Measurements from ENCODE around the gene HEXD. TPM values are rescaled to one million over a fixed set of nuclear protein-coding genes. Genes with fewer than 3 reads are reported as not detected.

The HEXD gene
- polyA plus RNA-seq, 1 experiment, result 9.1 TPM

DNA sequence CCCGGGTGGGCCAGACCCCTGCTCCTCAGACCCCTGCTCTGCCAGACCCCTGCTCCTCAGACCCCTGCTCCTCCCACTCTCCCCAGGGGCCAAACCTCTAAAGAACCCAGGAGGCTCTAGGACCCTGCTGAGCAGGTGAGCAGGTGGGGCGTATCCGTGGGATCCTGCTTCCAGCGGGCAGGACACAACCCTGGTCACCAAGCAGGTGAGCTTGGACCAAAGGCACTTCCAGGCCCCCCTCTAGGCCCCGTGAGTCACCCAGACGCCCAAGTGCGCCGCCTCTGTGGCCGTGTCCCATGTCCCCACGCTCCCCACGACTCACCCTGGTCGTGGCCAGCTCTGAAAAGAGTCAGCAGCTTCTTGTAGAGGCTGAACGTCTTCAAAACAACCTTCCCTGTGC is 27.4 kb downstream of the HEXD start:
- peaks cover 5% of the 10 kb centered on the region; the same call in 1 of the 2 replicates for H3K9me3 ChIP-seq (ENCODE audit: control insufficient read depth, insufficient read depth, low read length)
- TF ChIP-seq, protein P1, sequence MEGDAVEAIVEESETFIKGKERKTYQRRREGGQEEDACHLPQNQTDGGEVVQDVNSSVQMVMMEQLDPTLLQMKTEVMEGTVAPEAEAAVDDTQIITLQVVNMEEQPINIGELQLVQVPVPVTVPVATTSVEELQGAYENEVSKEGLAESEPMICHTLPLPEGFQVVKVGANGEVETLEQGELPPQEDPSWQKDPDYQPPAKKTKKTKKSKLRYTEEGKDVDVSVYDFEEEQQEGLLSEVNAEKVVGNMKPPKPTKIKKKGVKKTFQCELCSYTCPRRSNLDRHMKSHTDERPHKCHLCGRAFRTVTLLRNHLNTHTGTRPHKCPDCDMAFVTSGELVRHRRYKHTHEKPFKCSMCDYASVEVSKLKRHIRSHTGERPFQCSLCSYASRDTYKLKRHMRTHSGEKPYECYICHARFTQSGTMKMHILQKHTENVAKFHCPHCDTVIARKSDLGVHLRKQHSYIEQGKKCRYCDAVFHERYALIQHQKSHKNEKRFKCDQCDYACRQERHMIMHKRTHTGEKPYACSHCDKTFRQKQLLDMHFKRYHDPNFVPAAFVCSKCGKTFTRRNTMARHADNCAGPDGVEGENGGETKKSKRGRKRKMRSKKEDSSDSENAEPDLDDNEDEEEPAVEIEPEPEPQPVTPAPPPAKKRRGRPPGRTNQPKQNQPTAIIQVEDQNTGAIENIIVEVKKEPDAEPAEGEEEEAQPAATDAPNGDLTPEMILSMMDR (IDR thresholded peaks at IDR 0.05; ENCODE audit: low read depth, low read length), result no peak
- no peak overlapping the region for H3K27ac ChIP-seq (ENCODE audit: low read depth, low read length)
- ChIA-PET CTCF (no interaction called here), POLR2A (no interaction called here)
- no peaks in the 10 kb centered on the region for H3K27me3 ChIP-seq (ENCODE audit: control insufficient read depth, insufficient read depth, low read length)
- no peak overlapping the region for H3K4me3 ChIP-seq (ENCODE audit: low read depth, low read length)
- DNase-seq (ENCODE audit: low read depth, low spot score), result no peak

DNA sequence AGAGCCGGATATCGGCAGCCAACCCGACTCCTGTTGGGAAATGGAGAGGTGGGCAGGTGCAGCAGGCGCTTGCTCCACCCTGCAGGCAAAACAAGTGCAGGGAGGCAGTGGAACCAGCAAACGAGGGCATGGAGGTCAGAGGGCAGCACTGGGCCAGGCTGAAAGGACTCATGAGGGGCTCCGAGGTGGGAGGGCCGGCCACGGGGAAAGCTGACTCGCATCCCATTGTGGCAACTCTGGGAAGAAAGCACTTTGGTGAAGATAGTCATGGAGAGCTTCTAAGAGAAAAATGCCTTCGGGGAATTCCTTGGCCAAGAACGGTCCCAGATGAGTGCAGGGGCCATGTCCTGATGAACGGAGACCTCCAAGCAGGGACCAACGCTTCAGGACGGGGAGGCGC is 28.0 kb downstream of the HEXD start:
- no peak overlapping the region for H3K27ac ChIP-seq (ENCODE audit: low read depth, low read length)
- H3K27me3 ChIP-seq (ENCODE audit: control insufficient read depth, insufficient read depth, low read length), result no peaks in the 10 kb centered on the region
- TF ChIP-seq, protein P1 (IDR thresholded peaks at IDR 0.05; ENCODE audit: low read depth, low read length), result no peak
- POLR2A ChIA-PET, result no interaction called here
- DNase-seq (ENCODE audit: low read depth, low spot score), result no peak
- H3K9me3 ChIP-seq (ENCODE audit: control insufficient read depth, insufficient read depth, low read length), result peaks cover 5% of the 10 kb centered on the region; the same call in 1 of the 2 replicates
- CTCF ChIA-PET, result no interaction called here
- no peak overlapping the region for H3K4me3 ChIP-seq (ENCODE audit: low read depth, low read length)

DNA sequence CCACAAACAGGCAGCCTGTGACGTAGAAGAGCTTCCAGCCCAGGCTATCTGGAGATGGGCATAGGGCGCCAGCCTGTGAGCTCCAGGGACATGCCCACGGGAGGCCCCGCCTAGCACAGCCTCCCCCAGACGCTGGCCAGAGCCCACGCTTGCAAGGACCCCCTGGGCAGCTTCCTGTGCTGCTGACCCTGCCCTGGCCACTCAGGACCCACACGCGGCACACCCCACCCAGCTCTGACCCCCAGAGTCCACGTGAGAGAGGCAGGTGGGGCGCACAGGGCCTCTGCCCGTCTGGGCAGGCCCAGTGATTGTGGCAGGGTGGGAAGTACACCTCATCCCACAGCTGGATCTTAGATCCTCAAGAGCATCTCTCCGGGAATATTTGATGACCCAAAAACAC is 28.5 kb downstream of the HEXD start:
- no peak for DNase-seq (ENCODE audit: low read depth, low spot score)
- no peak overlapping the region for H3K27ac ChIP-seq (ENCODE audit: low read depth, low read length)
- no peak overlapping the region for H3K4me3 ChIP-seq (ENCODE audit: low read depth, low read length)
- no peaks in the 10 kb centered on the region for H3K27me3 ChIP-seq (ENCODE audit: control insufficient read depth, insufficient read depth, low read length)
- ChIA-PET CTCF (interaction anchor here (0.9 kb wide), 1 partner anchor 76 kb away, joined by 4 read pairs; no protein-coding TSS in a partner anchor), POLR2A (no interaction called here)
- H3K9me3 ChIP-seq (ENCODE audit: control insufficient read depth, insufficient read depth, low read length), result peaks cover 5% of the 10 kb centered on the region; the same call in 1 of the 2 replicates
- TF ChIP-seq, protein P1 (IDR thresholded peaks at IDR 0.05; ENCODE audit: low read depth, low read length), result no peak

DNA sequence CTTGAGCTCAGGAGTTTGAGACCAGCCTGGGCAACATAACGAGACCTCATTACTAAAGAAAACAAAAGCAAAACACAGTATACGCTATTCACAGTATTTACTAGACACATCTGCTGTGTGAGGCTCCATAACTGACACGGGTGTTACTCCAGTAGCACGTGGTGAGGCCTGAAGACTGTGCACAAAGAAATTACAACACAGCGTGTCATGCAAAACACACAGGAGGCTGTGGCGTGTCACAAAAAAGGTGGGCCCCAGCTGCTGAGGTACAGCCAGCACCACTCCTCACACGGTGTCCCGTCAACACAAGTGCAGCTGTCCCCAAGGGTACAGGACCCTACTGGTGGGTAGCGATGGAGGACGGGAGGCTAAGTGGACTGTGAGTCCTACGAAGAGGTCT is 29.7 kb downstream of the HEXD start:
- no peak for DNase-seq (ENCODE audit: low read depth, low spot score)
- Histone ChIP-seq H3K27me3 (ENCODE audit: control insufficient read depth, insufficient read depth, low read length) (no peaks in the 10 kb centered on the region), H3K27ac (ENCODE audit: low read depth, low read length) (no peak overlapping the region), H3K9me3 (ENCODE audit: control insufficient read depth, insufficient read depth, low read length) (peaks cover 5% of the 10 kb centered on the region; the same call in 1 of the 2 replicates), H3K4me3 (ENCODE audit: low read depth, low read length) (no peak overlapping the region)
- TF ChIP-seq, protein P1 (IDR thresholded peaks at IDR 0.05; ENCODE audit: low read depth, low read length), result no peak
- CTCF ChIA-PET, result interaction anchor here (0.6 kb wide), 1 partner anchor 23 kb away, joined by 3 read pairs; no protein-coding TSS in a partner anchor
- POLR2A ChIA-PET, result no interaction called here

DNA sequence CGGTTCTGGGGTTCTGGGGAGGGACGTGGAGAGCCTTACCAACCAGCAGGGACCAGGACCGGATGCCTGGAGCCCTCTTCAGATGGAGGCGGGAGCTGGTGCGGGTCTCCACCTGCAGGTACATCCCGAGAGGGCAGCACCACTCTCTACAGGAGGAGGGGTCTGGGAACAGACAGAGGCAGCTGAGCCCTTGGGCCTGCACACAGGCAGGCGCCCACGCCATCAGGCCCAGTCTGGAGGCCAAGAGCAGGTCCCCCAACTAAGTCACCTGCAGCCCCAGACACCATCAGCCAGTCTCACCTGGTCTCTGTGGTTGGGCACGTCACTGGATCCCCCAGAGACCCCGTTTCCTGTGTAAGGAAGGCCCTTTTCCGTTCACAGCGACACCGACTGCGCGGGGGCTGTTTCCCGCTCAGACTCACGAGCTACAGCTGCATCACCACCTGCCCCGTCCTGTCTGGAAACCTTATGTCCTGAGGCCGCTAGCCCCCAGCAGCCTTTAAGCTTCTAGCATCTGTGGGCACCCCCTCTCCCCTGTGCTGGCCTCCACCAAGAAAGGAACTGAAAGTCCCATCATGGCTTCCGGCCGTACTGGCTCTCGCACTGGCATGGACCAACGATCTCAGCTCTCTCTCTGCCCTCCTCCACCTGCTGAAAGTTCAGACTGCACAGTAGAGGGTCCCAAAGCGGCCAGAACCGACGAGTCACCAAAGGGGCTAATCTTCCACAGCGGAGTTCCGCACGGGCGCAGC is 31.2 kb downstream of the HEXD start:
- ChIA-PET POLR2A (no interaction called here), CTCF (no interaction called here)
- Histone ChIP-seq H3K4me3 (ENCODE audit: low read depth, low read length) (peak overlapping the region; percentile 89), H3K27me3 (ENCODE audit: control insufficient read depth, insufficient read depth, low read length) (no peaks in the 10 kb centered on the region), H3K9me3 (ENCODE audit: control insufficient read depth, insufficient read depth, low read length) (peaks cover 13% of the 10 kb centered on the region; the same call in 1 of the 2 replicates), H3K27ac (ENCODE audit: low read depth, low read length) (no peak overlapping the region)
- TF ChIP-seq, protein P1 (IDR thresholded peaks at IDR 0.05; ENCODE audit: low read depth, low read length), result no peak
- no peak for DNase-seq (ENCODE audit: low read depth, low spot score)
